GM18517 (cell line): Measurements from ENCODE around the gene TSEN15.

Experiments
- ATAC-seq: cut with Tn5 transposase; IDR thresholded peaks from one replicate; pipeline ENCODE4 v1.9.1; 2021; ENCODE audit warnings: mild to moderate bottlenecking, moderate library complexity; ENCODE audit not compliant: unreplicated experiment

Gene TSEN15

DNA sequence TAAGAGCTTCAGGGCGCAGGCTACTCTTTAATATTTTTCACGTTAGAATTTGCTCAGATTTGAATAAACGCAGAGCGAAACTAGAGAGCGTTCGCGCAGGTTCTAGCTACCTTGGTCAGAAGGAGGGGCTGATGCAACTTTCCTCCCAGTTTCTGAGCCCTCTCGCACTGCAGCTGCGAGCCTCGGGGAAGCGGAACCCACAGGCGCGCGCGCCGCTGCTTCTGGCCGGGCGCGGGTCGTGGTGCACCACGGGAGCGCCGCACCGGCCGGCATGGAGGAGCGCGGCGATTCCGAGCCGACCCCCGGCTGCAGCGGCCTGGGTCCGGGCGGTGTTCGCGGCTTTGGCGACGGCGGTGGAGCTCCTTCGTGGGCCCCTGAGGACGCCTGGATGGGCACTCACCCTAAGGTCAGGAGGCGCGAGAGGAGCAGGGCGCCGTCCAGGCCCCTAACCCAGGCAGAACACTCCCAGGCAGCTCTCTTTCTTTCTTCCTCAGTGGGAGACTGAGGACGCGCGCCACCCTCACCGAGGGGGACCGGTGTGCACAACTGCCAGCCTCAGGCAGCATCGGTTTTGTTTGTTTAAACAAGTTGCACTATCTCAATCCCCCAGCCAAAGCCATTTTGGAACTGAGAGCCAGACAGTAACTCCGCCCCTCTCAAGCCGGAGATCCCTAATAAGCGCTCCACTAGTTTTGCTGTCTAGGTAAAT lies at the start of gene TSEN15:
Gene TSEN15, plus strand, starts transcription at position 246 of the 709 bp plus-strand sequence. Its CDS starts 26 bp downstream, at position 272.
- ATAC-seq, result peak; percentile 90

DNA sequence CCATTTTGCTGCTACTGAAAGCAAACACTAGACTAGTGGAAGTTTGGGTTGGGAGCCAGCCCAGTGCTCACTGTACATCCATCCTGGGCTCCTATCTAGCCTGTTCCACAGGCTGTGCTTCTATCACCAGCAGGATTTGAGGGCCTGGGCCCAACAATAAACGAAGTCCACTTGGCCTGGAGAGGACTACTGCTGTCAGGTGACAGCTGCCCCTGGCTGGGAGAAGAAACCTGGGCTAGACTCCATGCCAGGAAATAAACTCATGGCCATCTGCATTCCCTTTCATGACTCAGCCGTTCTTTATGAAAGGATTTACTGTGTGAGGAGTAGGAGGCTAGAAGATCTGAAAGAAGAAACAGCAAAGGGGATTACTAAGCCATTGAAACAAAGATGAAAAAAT lies 49.5 kb upstream of the TSEN15 start:
- no peak for ATAC-seq

DNA sequence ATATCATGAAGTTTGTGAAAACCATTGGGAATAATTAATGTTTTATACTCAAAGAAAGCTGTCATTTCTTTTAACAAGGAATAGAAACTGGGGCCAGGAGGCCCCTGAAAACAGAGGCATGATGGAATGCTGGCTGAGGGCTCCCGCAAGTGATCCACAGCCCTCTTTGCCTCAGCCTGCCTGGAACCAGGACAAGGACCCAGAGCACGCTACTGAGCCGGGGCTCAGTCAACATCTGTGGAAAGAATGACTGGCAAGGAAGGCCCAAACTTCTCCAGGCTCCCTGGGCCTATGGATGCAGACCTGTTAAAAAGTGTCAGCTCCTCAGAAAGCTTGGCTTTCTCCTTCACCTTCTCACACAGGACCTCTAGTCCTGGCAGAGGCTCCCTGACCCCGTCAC lies 46.6 kb upstream of the TSEN15 start:
- ATAC-seq, result no peak

DNA sequence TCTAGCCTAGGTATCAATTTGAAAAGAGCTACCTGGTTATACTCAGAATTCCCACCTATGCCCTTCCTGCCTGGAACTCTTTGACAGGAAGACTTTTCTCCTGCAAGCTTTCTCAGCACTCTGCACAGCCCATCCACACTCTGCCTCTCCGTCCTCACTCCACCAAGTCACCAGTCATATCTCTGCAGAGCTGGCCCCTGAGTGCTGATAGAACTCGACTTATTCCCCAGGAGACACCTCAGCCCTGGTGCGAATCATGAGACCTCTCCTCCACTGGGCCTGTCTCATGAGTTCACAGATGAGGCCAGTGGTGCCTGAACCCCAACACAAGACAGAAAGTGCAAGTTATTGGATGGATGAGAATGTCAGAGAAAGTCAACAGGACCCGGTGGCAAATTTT lies 46.0 kb upstream of the TSEN15 start:
- ATAC-seq, result no peak

DNA sequence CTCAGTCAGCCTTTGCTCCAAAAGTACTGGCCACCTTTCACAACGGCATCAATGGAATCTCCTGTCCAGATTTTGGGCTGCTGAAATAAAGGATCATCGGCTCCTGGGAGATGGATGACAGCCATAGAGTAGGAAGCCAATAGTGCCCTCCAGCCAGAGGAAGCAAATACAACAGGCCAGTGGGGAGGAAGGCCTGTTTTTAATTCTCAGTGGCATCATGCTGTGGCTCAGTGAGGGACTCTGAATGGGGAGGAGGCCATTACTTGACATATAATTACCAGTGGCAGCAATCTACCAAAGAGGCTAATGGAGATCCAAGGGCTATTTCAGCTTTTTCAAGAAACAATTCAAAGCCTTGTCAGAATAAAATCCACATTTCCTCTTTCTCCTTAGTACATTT lies 40.7 kb upstream of the TSEN15 start:
- no peak for ATAC-seq

DNA sequence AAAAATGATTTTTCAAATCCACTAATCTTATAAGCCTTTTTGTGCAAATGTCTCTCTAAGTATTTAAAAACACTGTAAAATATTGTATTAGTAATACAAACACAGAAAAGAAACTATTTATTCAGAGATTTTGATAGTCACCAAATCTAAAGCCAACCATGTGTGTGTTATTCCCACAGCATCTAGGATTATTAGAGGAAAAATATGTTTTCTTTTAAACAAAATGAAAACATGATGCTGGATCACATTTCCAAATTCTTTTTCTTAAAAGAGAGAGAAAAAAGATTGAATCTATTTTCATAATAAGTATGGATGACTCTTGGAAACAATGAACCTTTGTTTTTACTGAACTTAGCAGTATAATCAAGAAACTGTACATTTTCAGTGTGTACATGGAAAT lies 39.3 kb upstream of the TSEN15 start:
- ATAC-seq, result no peak

DNA sequence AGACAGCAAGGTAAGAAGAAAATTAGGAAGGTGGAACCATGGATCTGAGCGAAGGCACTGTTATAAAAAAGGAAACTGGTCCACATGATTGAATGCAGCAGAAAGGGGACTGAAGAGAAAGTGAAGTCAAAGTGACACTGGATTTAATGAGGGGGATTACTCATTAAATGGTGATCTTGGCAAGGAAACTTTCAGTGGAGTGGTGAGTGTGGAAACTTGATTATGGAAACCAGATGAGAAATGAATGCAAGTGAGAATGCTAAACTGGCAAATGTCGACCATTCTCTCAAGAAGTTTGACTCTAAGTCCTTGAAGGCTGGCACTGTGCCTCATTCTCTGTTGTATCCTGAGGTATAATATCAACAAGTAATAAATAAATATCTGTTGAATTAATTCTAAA lies 37.3 kb upstream of the TSEN15 start:
- ATAC-seq, result no peak

DNA sequence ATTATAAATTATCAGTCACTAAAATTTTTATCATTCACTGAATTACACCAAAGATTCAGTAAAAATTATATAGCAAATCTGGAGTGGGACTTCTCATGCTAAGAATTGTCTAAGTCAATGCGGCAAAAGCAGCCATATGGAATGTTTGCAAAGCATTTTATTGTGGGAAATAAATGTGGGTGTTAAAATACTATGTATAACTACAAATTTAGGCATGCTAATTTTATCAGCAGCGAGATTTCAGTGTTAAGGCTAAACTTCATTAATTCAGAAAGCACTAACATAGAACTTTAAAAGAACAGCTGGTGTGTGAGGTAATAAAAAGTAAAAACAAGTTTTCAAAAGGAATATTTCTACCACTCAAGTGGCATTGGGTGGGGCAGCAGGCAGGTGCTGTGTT lies 35.4 kb upstream of the TSEN15 start:
- ATAC-seq, result no peak

DNA sequence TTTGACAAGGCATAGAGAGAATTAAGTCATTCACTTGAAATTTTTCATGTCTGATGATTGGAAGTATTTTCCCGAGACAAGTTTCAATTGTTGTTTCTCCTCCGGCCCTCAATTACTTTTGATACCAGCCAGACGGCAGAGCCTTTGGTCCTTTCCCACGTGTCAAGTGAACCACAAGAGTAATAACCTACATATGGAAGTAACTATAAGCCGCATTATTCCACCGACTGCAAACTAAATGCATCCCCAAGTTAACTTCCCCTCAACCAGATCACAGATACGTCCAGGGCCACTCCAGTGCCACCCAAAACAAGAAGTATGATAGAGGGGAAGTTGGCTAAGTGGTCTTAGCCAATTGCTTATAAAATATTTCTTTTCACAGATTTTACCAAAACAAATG lies 34.2 kb upstream of the TSEN15 start:
- ATAC-seq, result no peak

DNA sequence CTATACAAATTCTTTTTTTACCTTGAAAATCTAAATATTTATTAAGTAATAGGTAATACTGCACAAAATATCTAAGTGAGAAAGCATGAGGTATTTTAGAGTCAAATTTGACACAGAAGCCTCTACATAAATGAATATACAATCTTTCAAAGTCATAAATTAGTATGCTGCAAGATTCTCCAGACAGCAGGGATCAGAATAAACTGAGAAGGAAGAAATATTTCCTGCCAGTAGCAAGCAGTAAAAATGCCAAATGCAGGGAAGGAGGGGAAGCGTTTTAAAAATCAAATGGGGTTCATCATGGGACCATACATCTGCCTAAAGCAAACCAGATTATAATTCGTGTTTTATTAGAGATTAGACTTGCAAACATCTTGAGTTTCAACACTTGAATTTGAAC lies 32.9 kb upstream of the TSEN15 start:
- no peak for ATAC-seq

DNA sequence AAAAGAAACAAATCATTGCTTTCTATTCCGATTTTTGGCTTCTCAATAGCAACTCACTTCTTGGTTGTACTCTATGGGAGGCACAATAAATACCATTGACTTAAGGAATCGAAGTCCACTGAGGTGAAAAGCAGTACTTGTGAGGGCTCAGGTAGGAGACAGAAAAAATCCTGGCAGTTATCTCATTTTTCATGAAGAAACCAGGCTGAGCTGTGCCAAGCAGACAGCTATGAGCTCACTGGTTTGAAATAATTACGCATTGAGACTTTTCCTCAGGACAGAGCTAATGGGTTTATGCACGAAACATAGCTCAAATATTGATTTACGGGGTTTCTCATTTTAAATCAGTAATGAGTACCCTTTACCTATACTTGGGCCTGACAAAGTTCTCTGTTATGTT lies 32.5 kb upstream of the TSEN15 start:
- ATAC-seq, result no peak

DNA sequence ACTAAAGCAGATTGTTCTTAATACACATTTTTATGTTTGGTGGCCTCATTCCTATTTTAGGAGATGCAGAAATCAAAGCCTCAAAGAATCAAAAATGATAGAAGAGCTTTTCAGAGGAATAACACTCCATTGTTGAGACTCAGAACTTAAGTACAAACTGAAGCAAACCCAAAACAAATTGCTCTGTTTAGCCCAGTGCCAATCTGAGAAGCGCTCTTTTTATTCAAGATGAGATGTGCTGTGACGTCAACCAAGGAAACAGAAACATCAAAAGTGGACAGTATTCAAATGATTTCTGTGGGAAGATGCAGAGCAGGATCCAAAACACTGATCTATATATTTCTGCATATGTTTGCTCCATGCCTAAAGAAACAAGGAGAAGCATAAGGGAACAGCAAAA lies 32.0 kb upstream of the TSEN15 start:
- ATAC-seq, result no peak

DNA sequence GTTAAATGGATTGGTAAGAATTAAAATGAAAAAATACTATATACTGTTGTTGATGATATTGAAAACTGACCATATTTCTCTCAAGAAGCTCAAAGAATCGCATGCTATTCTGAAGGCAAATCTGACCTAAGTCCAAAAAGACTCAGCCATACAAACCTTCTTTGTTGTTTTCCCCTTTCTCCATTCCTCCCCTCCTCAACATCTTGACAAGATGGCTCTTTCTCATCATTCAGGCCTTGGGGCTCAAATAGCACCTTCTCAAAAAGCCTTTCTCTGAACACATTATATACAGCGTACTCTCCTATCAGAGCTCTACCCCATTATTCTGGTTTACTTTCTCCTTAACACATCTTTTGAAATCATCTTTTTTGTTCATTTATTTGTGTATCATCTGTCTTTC lies 31.2 kb upstream of the TSEN15 start:
- ATAC-seq, result no peak

DNA sequence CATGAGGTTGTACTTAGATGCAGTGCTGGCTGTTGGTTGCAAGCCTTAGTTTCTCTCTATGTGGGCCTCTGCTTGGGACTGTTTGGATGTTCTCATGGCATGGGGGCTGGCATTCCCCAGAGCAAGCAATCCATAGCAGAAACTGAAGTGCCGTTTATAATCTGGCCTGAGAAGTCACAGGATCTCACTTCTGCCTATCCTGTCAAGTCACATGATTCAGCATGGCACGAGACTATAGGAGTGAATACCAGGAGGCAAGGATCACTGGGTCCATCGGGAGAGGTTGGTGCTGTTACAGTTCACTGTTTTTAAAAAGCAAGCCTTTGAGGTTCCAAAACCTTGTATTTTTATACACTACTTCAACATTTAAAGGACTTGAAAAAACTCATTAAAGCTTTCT lies 30.7 kb upstream of the TSEN15 start:
- ATAC-seq, result no peak

DNA sequence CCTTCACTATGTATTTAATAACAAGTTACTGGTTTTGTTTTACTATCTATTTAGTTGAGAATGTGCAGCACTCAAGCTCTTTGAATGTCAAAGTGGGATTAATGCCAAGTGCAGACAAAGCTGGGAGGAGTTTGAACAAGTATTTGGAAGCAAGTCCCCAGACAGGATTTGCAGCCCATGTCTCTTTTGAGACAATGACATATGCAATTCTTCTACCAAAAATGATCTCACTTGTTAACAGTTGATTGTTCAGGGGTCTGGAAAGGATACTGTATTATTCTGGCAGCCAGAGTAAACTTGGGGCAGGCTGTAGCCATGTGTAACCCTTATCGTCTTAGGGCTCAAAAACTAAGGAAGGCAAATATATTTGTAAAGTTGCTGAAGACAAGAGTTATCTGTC lies 29.8 kb upstream of the TSEN15 start:
- ATAC-seq, result no peak

DNA sequence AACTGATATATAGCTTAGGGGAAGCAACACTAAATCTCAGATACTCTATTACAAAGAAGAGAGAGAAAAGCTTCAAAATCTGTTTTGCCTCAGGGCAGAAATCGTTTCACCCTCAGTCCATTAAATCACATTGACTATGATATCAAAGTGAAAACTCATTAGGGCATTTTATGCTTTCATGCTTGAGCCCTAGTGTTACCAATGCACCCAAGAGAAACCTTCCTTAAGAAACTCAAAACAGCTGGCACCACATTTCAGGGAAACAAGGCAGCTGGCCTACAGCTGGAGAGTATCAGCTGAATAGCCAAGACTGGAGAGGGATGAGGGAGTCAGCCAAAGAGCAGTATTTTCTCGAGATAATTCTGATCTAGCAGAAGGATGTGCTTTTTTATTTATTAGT lies 28.9 kb upstream of the TSEN15 start:
- no peak for ATAC-seq

DNA sequence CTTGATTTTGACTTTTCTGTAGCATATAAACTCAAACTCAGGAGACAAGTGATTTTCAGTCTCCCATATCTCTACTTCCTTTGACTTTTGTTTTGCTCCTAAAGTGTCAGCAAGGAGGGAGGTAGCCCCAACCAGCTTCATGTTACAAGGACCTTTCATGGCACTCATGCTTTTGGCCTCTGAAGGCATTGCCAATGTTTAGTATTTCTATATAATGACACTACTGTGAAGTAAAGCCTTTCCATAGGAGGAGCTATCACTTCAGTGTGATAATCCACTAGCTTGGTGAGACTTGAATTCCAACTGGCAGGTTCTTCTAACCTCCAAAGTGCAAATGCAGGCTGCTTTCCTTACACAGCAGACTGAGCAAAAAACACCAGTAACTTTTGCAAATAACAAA lies 28.4 kb upstream of the TSEN15 start:
- ATAC-seq, result no peak

DNA sequence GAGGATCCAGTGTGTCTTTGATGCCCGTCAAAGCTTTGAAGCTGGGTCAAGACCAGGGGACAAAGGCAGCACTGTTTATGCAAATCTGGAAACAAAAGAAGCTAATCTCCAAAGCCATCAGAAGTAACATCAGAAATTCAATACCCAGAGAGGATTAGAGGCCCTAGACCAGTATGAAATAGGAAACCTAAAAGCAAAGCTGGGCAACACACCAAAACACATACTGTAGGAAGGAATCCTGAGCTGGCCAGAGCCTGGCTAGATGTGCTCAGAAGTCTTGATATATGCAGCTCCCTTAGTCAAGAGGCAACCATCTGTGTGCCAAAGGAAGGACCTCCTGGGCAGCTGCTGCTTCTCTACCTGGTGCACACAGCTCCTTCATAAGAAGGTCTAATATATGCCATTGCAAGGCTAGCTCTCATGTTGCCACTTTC lies 26.3 kb upstream of the TSEN15 start:
- ATAC-seq, result no peak

DNA sequence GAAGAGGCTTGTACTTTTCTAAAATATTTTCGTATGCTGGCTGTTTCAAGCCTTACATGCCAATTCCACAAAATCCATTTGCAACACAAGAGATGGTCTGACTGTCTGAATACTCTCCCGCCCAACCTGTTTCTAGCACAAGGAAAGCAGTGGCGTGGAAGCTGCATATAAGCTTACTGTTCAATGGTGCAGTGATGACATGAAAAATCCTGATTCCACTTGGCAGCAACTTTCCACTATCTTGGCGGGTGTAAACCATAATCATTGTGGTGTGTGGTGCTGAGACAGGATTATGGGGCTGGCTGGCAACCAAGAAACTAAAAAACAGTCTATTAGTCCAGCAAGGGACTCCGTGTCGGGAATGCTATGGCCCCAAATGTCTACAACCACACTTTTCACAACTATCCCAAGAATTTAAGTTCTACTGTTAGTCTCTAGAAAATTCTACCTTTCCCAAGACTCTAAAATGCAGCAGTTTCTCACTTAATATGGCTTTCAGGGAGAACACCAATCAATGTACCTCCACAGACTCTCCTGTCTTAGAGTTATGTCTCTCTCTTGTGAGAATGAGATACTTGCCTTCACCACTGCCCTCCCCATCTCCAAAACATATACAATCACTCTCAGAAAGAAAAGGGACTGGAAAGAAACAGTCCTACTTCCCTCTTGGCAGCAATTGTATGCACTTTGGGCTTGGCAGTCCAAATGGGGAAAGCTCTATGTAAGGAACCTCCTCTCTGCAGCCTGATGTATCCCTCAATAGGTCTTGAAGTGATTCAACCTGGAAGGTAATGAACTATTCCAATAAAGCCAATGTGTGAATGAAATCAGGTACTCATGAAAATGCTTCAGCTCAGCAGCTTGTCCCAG lies 23.5 kb upstream of the TSEN15 start:
- no peak for ATAC-seq

DNA sequence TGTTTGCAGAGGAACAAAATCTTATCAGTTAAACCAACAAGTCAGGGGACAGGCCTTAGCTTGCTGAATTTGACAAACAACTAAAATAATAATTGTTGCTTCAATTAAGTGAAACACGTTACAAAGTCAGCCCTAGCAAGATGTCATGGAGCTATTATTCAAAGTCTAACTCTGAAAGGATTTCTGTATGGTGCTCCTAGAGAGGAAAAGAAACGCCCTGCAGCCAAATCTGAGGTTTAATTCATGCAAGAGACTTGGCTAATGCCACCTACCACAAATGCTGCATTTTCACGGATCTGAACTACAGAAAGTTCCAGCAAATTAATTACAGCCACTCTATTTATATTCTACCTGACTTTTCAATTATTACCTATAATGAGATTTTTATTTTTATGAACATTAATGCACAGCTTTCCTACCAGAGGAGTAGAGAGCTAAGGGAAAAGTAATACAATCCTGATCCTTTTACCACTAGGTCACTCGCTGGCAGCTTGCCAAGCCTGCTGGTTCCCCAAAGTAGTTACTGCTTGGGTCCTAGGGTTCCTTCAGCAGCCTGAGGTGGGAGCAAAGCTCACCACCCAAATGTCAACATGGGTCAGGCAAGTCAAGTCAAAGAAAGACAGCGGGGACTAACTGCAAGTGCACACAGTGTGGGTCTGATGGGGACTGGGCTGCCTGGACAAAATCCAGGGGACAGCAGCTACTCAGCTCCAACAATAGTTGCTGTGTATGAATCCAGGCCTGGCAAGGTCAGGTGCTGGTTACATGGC lies 22.5 kb upstream of the TSEN15 start:
- no peak for ATAC-seq

DNA sequence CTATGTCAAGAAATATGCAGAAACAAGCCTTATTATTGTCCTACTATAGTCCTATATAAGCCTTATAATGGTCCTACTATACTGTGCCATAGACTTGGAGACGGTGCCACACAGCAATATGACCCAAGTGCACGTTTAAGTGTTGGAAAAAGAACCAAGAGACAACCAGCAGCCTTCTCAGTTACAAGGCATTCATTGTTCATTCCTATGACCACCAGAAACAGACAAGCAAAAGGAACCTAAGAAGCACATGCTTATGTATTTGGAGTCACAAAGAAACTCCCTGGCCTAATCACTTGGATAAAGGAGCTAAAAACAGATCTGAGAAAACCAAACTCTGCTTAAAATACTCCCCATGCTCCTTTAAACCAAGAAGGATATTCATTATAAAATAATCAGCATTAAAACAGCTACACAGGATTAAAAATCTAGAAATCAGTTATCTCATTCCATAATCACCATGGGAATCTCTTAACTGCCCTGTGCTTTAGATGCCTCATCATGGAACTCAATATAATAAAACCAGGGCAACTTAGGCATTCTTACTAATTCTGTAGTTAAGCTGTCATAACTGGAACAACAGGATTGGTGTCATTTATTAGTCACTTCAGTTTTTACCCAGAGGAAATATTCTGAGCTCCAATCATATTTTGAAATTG lies 21.0 kb upstream of the TSEN15 start:
- no peak for ATAC-seq
